Stomach (tissue), 9 donors: ENCODE measurements around the gene TGFBR3L. TPM values are rescaled to one million over a fixed set of nuclear protein-coding genes. Genes with fewer than 3 reads are reported as not detected.
A peak's percentile ranks its signal among the peaks of the same experiment; 100 is the strongest.
"Not testable (repeated sequence)": the region's sequence is repeated elsewhere in the genome, so short reads cannot be mapped to it uniquely, and the experiment has no call there.

Source experiments
- DNase-seq, 2 donors: peaks; one replicate each; pipeline versions ENCODE4 v3.0.0 to v3.0.0-alpha.2; 2013 to 2019
- H3K27ac ChIP-seq, 5 donors: fragments of 200-600 bp in 4 of 5; sonication (generic) in 4 of 5; one replicate each; pipeline ENCODE4 v1.5.1; 2013 to 2019; ENCODE audit warnings: mild to moderate bottlenecking in 1 of 5, moderate library complexity in 1 of 5
- H3K27me3 ChIP-seq, 3 donors: fragments of 200-600 bp; sonication (generic); one replicate each; pipeline ENCODE4 v1.5.1; 2017 to 2019; ENCODE audit warnings: mixed run types in 1 of 3
- H3K36me3 ChIP-seq, 4 donors: fragments of 200-600 bp; sonication (generic); 1 replicate in 3 of 4; 2 replicates in 1 of 4; pipeline ENCODE4 v1.5.1; 2016 to 2019
- H3K4me1 ChIP-seq, 4 donors: fragments of 200-600 bp; sonication (generic); one replicate each; pipeline ENCODE4 v1.5.1; 2016 to 2019
- H3K4me3 ChIP-seq, 4 donors: fragments of 200-600 bp; sonication (generic) in 3 of 4; one replicate each; pipeline ENCODE4 v1.5.1; 2016 to 2019; ENCODE audit warnings: mild to moderate bottlenecking in 1 of 4
- H3K9me3 ChIP-seq, 4 donors: fragments of 200-600 bp; sonication (generic); one replicate each; pipeline ENCODE4 v1.5.1; 2016 to 2019
- CTCF ChIP-seq, 7 experiments: fragments of 450-650 bp in 4 of 7; fragments of 200-600 bp in 3 of 7; sonication (generic) in 3 of 7; IDR thresholded peaks; one replicate each; pipeline ENCODE4 v1.5.1; 2016 to 2019; ENCODE audit warnings: antibody characterized with exemption in 7 of 7, control low read depth in 2 of 7, mild to moderate bottlenecking in 1 of 7
- EP300 ChIP-seq: sonication (generic); formaldehyde crosslinking; IDR thresholded peaks from one replicate; pipeline ENCODE4 v1.6.1; 2017; ENCODE audit warnings: antibody characterized with exemption
- POLR2A ChIP-seq, 4 donors: fragments of 450-650 bp; IDR thresholded peaks; one replicate each; pipeline ENCODE4 v1.6.1; 2016; ENCODE audit warnings: antibody characterized with exemption in 4 of 4, control low read depth in 2 of 4, mild to moderate bottlenecking in 1 of 4, moderate library complexity in 1 of 4
- POLR2AphosphoS5 ChIP-seq, 3 donors: sonication (generic); formaldehyde crosslinking; IDR thresholded peaks; one replicate each; pipeline ENCODE4 v1.6.1; 2016; ENCODE audit warnings: antibody characterized with exemption in 3 of 3
- WGBS, 5 donors: extraction: QIAGEN DNeasy Blood & Tissue Kit in 3 of 5; methylation state at CpG; one replicate each; pipeline versions ENCODE4 v1.1.5 to v1.1.7; 2013 to 2018; 5-methylcytosine and 5-hydroxymethylcytosine counted together
- intact Hi-C: fragments of 100-400 bp; cut with DNase I; formaldehyde crosslinking; loops from one replicate; pipeline ENCODE4 v1.15.1; 2023; ENCODE audit warnings: low total_unique reads
- polyA plus RNA-seq, 3 donors: library from polyadenylated mRNA; stranded (reverse); fragments of 200-250 nt; gene quantifications; one replicate each; pipeline ENCODE4 v1.2.3, GENCODE V29; 2013
- total RNA-seq, 5 donors: library from RNA; depleted of rRNA; stranded (reverse); fragments of >200 nt; gene quantifications; one replicate each; pipeline versions ENCODE4 v1.1.0 to v1.2.3, GENCODE V29; 2014 to 2016
- donor health status: healthy with polysubstance abuse.
- donor health status: Bipolar disorder and iron deficiency.
- donor health status: healthy.

The TGFBR3L gene
- total and polyA plus RNA-seq, 8 donors, result 1.5 TPM; not detected in 7

- no peaks in the 10 kb centered on the region for H3K9me3 ChIP-seq
- H3K4me1 ChIP-seq, result peaks cover 37 to 60% (median 47%) of the 10 kb centered on the region in 4 donors
- peaks cover 12 to 74% (median 52%) of the 10 kb centered on the region in 3 donors for H3K27me3 ChIP-seq
- intact Hi-C loops, result no loop called here
- no peak for TF ChIP-seq POLR2AphosphoS5 (IDR thresholded peaks at IDR 0.05)
- TF ChIP-seq POLR2A (IDR thresholded peaks at IDR 0.05), result no peak
- TF ChIP-seq CTCF (IDR thresholded peaks at IDR 0.05), result no peak
- TF ChIP-seq EP300, result no peak
- WGBS, 5 donors, result 0 to 1% (median 1%) methylated on average over 13 to 104 of the region's 104 CpGs
- peak; percentile 42 to 77 for DNase-seq
- peak overlapping the region in 2 of 5 donors; percentile 29 to 65 for H3K27ac ChIP-seq
- H3K4me3 ChIP-seq, result peak overlapping the region; percentile 33 to 51 (median 40)
- H3K36me3 ChIP-seq, result peaks cover 19 to 26% (median 24%) of the 10 kb centered on the region in 4 donors
Observed at GRCh38 chr19:7916103-7916954, 1.7 kb downstream of the TGFBR3L start.

- peaks cover 43 to 66% (median 53%) of the 10 kb centered on the region in 4 donors for H3K4me1 ChIP-seq
- DNase-seq, result no peak
- 0 to 16% (median 7%) methylated on average over 7 to 12 of the region's 12 CpGs; no CpG with 5 or more reads in 1 of the 5 donors for WGBS, 5 donors
- H3K27me3 ChIP-seq, result peaks cover 12 to 71% (median 52%) of the 10 kb centered on the region in 3 donors
- H3K27ac ChIP-seq, result peak overlapping the region in 2 of 5 donors; percentile 29 to 65
- TF ChIP-seq CTCF (IDR thresholded peaks at IDR 0.05), result no peak
- no peak for TF ChIP-seq EP300
- no peak for TF ChIP-seq POLR2A (IDR thresholded peaks at IDR 0.05)
- TF ChIP-seq POLR2AphosphoS5 (IDR thresholded peaks at IDR 0.05), result no peak
- H3K9me3 ChIP-seq, result no peaks in the 10 kb centered on the region
- intact Hi-C loops, result no loop called here
- H3K36me3 ChIP-seq, result peaks cover 15 to 23% (median 20%) of the 10 kb centered on the region in 4 donors
- H3K4me3 ChIP-seq, result peak overlapping the region; percentile 33 to 51 (median 40)
Observed at GRCh38 chr19:7916955-7917266, 2.3 kb downstream of the TGFBR3L start.

GRCh38 chr19:7917267-7918061 lies 2.8 kb downstream of the TGFBR3L start:
- TF ChIP-seq EP300, result no peak
- TF ChIP-seq POLR2A (IDR thresholded peaks at IDR 0.05), result no peak
- TF ChIP-seq POLR2AphosphoS5 (IDR thresholded peaks at IDR 0.05), result no peak
- TF ChIP-seq CTCF (IDR thresholded peaks at IDR 0.05), result peak in 4 of 7 experiments; percentile 8 to 55 (median 43)
- intact Hi-C loops, result no loop called here
- Histone ChIP-seq H3K4me1 (peaks cover 49 to 71% (median 58%) of the 10 kb centered on the region in 4 donors), H3K27me3 (peaks cover 12 to 67% (median 52%) of the 10 kb centered on the region in 3 donors), H3K36me3 (peaks cover 15 to 23% (median 20%) of the 10 kb centered on the region in 4 donors), H3K27ac (peak overlapping the region in 2 of 5 donors; percentile 29 to 65), H3K9me3 (no peaks in the 10 kb centered on the region), H3K4me3 (peak overlapping the region; percentile 31 to 51 (median 40))
- peak; percentile 58 to 88 for DNase-seq
- WGBS, 5 donors, result 1% methylated on average over 19 to 71 of the region's 71 CpGs

GRCh38 chr19:7918062-7918614 lies 3.5 kb downstream of the TGFBR3L start:
- DNase-seq, intact Hi-C loops, H3K9me3 ChIP-seq: not testable (repeated sequence)
- peaks cover 14 to 23% (median 20%) of the 10 kb centered on the region in 4 donors for H3K36me3 ChIP-seq
- H3K4me1 ChIP-seq, result peaks cover 50 to 78% (median 60%) of the 10 kb centered on the region in 4 donors
- H3K4me3 ChIP-seq, result peak overlapping the region in 3 of 4 donors; percentile 31 to 51 (median 47)
- H3K27ac ChIP-seq, result peak overlapping the region in 2 of 5 donors; percentile 29 to 65
- 19 to 29% (median 26%) methylated on average over 24 to 29 of the region's 29 CpGs for WGBS, 5 donors
- peaks cover 12 to 67% (median 52%) of the 10 kb centered on the region in 3 donors for H3K27me3 ChIP-seq
